HepG2 (cell line): ENCODE data around the gene TSPAN18. TPM values are rescaled to one million over a fixed set of nuclear protein-coding genes. Genes with fewer than 3 reads are reported as not detected.

Experiments
- ATAC-seq: fragments of 200-7000 bp; cut with Tn5 transposase; 3 replicates; pipeline ENCODE4 v1.9.1; 2020; ENCODE audit warnings: mild to moderate bottlenecking, moderate library complexity
- BruUV-seq: library from RNA; stranded (reverse); fragments of 400-500 nt; replicated peaks from 2 replicates; lab custom pipeline; 2021; lab: Mats Ljungman, UMichigan
- CTCF ChIA-PET: fragments of 300-600 bp; formaldehyde crosslinking; extraction: SDS; loops from one replicate; lab custom pipeline; 2021; ENCODE audit warnings: low total read pairs, inconsistent platforms, low intra/inter-chr PET ratio; lab: Yijun Ruan, JAX
- POLR2A ChIA-PET: fragments of 350-600 bp; sonication (Branson Sonifier 250); formaldehyde crosslinking; loops from one replicate; lab custom pipeline; 2020; ENCODE audit warnings: antibody characterized with exemption, inconsistent platforms; lab: Yijun Ruan, JAX
- DNase-seq: peaks from one replicate; pipeline ENCODE4 v3.0.0-alpha.2; 2015; ENCODE audit warnings: low spot score
- FAIRE-seq: peaks from 3 replicates; lab custom pipeline; 2011; peaks lifted over from hg19 to GRCh38; lab: Jason Lieb, UNC
- H2AFZ ChIP-seq: one replicate; pipeline ENCODE4 v1.6.1; 2011; ENCODE audit warnings: low read length, inconsistent platforms
- H3K27ac ChIP-seq: fragments of 300-600 bp; 3 replicates; pipeline ENCODE4 v1.8.0; 2011; ENCODE audit warnings: mixed run types, mild to moderate bottlenecking, mixed read lengths, low read length, inconsistent platforms; ENCODE audit not compliant: insufficient read depth; ENCODE audit errors: extremely low read length
- H3K27me3 ChIP-seq, 2 experiments: fragments of 200-600 bp in 1 of 2; 2 replicates in 1 of 2; 3 replicates in 1 of 2; pipeline versions ENCODE4 v1.6.0 to v1.8.0; 2011; ENCODE audit warnings: low read length in 2 of 2, mild to moderate bottlenecking in 2 of 2, moderate library complexity in 2 of 2, inconsistent platforms in 1 of 2; ENCODE audit not compliant: insufficient read depth in 2 of 2, control insufficient read depth in 1 of 2
- H3K36me3 ChIP-seq, 2 experiments: fragments of 200-600 bp in 1 of 2; replicated peaks in 1 of 2; 2 replicates in 1 of 2; 3 replicates in 1 of 2; pipeline versions ENCODE4 v1.5.1 to v1.8.0; 2011; ENCODE audit warnings: low read length in 2 of 2, inconsistent platforms in 1 of 2; ENCODE audit not compliant: insufficient read depth in 2 of 2, control insufficient read depth in 1 of 2
- H3K4me1 ChIP-seq: 2 replicates; pipeline ENCODE4 v1.5.1; 2012; ENCODE audit warnings: low read length, inconsistent platforms; ENCODE audit not compliant: insufficient read depth
- H3K4me2 ChIP-seq: 2 replicates; pipeline ENCODE4 v1.6.0; 2011; ENCODE audit warnings: low read depth, low read length, inconsistent platforms
- H3K4me3 ChIP-seq, 3 experiments: fragments of 200-600 bp in 1 of 3; sonication (generic), shearing (Covaris generic) in 1 of 3; replicated peaks in 1 of 3; 2 replicates each; pipeline ENCODE4 v1.5.1; 2011 to 2016; ENCODE audit warnings: low read length in 3 of 3, inconsistent platforms in 2 of 3, low read depth in 2 of 3, mild to moderate bottlenecking in 2 of 3, control low read depth in 1 of 3, mixed read lengths in 1 of 3; ENCODE audit not compliant: insufficient read depth in 1 of 3
- H3K79me2 ChIP-seq: one replicate; pipeline ENCODE4 v1.6.1; 2011; ENCODE audit warnings: low read length, inconsistent platforms; ENCODE audit not compliant: insufficient read depth
- H3K9ac ChIP-seq: 2 replicates; pipeline ENCODE4 v1.6.0; 2011; ENCODE audit warnings: mild to moderate bottlenecking, low read depth, low read length, inconsistent platforms; ENCODE audit not compliant: insufficient read depth
- H3K9me3 ChIP-seq: 2 replicates; pipeline ENCODE4 v1.5.1; 2012; ENCODE audit warnings: mild to moderate bottlenecking, low read length
- H4K20me1 ChIP-seq: 2 replicates; pipeline ENCODE4 v1.6.0; 2011; ENCODE audit warnings: inconsistent platforms, mild to moderate bottlenecking, low read length, moderate library complexity; ENCODE audit not compliant: insufficient read depth
- CERS6 ChIP-seq: sonication (generic); formaldehyde crosslinking; IDR thresholded peaks from 2 replicates; pipeline ENCODE4 v1.5.0; 2020; ENCODE audit warnings: missing genetic modification reagents
- FLYWCH1 ChIP-seq: sonication (generic); formaldehyde crosslinking; IDR thresholded peaks from 2 replicates; pipeline ENCODE4 v1.8.1; 2023; ENCODE audit warnings: mild to moderate bottlenecking, missing genetic modification reagents
- FOSL2 ChIP-seq: sonication (generic); formaldehyde crosslinking; IDR thresholded peaks from 2 replicates; pipeline ENCODE4 v1.4.0; 2020; ENCODE audit warnings: missing genetic modification reagents
- JUND ChIP-seq: sonication (generic); formaldehyde crosslinking; IDR thresholded peaks from 2 replicates; pipeline ENCODE4 v1.8.0; 2022; ENCODE audit warnings: mild to moderate bottlenecking, missing genetic modification reagents
- MIER2 ChIP-seq: IDR thresholded peaks from 2 replicates; pipeline ENCODE4 v1.6.1; 2016; ENCODE audit warnings: missing biosample characterization, missing genetic modification reagents
- NFATC3 ChIP-seq: sonication (generic); formaldehyde crosslinking; IDR thresholded peaks from 2 replicates; pipeline ENCODE4 v1.5.1; 2020; ENCODE audit warnings: mild to moderate bottlenecking, missing genetic modification reagents
- SETDB1 ChIP-seq: sonication (generic); formaldehyde crosslinking; IDR thresholded peaks from 2 replicates; pipeline ENCODE4 v1.5.1; 2020; ENCODE audit warnings: missing genetic modification reagents, mild to moderate bottlenecking, borderline replicate concordance
- ZBTB8A ChIP-seq: sonication (generic); formaldehyde crosslinking; IDR thresholded peaks from 2 replicates; pipeline ENCODE4 v1.4.0; 2020; ENCODE audit warnings: mild to moderate bottlenecking, low read depth, missing genetic modification reagents, borderline replicate concordance
- ZNF121 ChIP-seq: sonication (generic); formaldehyde crosslinking; IDR thresholded peaks from 2 replicates; pipeline ENCODE4 v1.5.0; 2020; ENCODE audit warnings: mild to moderate bottlenecking, missing genetic modification reagents
- ZNF773 ChIP-seq: sonication (generic); formaldehyde crosslinking; IDR thresholded peaks from 2 replicates; pipeline ENCODE4 v1.4.0; 2020; ENCODE audit warnings: missing genetic modification reagents, borderline replicate concordance
- WGBS: methylation state at CpG from one replicate; pipeline ENCODE4 v1.1.6; 2017; ENCODE audit warnings: low lambda C conversion rate; 5-methylcytosine and 5-hydroxymethylcytosine counted together
- in situ Hi-C: cut with HindIII; loops from 2 replicates; pipeline ENCODE4 v1.10.0; 2017; ENCODE audit warnings: low pct_unique_long_range_greater_than_20kb; ENCODE audit not compliant: extremely low pct_ligation_motif_present
- intact Hi-C: fragments of 100-400 bp; cut with micrococcal nuclease; formaldehyde crosslinking; loops from one replicate; pipeline ENCODE4 v1.10.0; 2022; ENCODE audit not compliant: unreplicated experiment
- polyA plus RNA-seq, 8 experiments: library from polyadenylated mRNA; depleted of rRNA in 3 of 8; stranded (reverse) in 7 of 8; unstranded in 1 of 8; fragments of >200 nt; fragmentation: Illumina TruSeq in 4 of 8; extraction: Trizol in 4 of 8; gene quantifications; 2 replicates each; pipeline versions ENCODE4 v1.2.1 to v1.2.3, GENCODE V29; 2011 to 2016; ENCODE audit warnings: low read depth in 4 of 8, missing spikeins in 1 of 8, mixed read lengths in 1 of 8; ENCODE audit not compliant: insufficient read depth in 1 of 8
- total RNA-seq, 5 experiments: library from RNA; depleted of rRNA; stranded (reverse); fragments of >200 nt; fragmentation: Illumina TruSeq; extraction: Trizol; gene quantifications; 2 replicates each; pipeline ENCODE4 v1.2.3, GENCODE V29; 2016; ENCODE audit warnings: low read depth in 1 of 5
- TF ChIP-seq, protein P1 (sequence below): IDR thresholded peaks from 2 replicates; pipeline ENCODE4 v1.6.1; 2016; ENCODE audit warnings: low read depth, missing genetic modification reagents, missing compliant biosample characterization

TSPAN18 gene
- total and polyA plus RNA-seq, 2 of the 13 experiments (the other 11 are each of a cell fraction or from before 2014, with no cell fraction given), result not detected

DNA sequence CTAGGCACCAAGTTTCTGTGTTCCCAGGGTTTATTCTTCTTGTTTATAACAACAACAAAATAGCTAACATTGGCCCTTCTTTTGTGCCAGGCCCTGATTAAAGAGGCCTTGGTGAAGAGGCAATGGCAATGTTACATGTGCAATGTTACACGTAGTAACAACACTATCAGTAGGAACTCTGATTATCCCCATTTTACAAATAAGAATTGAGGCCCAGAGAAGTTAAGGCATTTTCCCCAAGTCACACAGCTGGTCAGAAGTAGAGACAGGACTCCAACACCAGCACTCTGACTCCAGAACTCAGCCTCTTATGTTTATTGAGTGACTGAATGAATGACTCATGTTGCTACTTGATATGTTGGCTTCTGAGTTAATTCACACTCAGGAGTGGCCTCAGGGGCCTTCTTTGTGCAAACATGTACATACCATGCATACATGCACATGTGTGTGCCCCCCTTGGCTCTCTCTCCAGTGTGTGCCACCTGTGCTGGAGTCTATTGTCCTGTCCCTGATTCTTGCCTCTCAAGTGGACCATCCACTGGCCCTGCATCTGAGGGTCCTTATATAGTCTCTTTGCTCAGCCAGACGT is 125.5 kb downstream of the TSPAN18 start (continued):
- TF ChIP-seq CERS6, result no peak
- TF ChIP-seq MIER2 (CRISPR knock-in tag), result no peak
- TF ChIP-seq NFATC3, result no peak
- TF ChIP-seq FLYWCH1 (CRISPR knock-in tag), result no peak

DNA sequence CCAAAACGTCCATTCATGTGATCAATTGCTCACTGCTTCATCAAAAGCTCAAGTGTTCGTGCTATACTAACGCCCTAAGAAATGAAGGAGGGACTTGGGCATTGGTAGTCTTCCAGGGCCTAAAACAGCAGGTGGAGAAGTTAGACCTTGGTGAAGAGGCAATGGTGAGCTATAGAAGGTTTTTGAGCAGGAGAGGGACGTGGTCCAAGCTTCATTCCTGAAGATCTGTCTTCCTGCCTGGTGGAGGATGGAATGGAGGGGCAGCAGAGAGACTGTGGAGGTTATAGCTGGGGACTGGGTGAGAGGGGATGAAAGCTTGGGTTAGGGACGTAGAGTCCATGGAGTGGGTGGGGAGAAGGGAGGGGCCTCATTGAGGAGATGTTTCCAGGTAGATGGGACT is 126.2 kb downstream of the TSPAN18 start:
- Histone ChIP-seq H3K9me3 (no peaks in the 10 kb centered on the region), H3K4me2 (no peak overlapping the region), H4K20me1 (no peaks in the 10 kb centered on the region), H3K27me3 (peaks cover 3 to 7% of the 10 kb centered on the region in 2 experiments; a peak in 2 of 5 replicates), H3K36me3 (no peaks in the 10 kb centered on the region), H3K4me1 (no peaks in the 10 kb centered on the region), H3K27ac (no peak overlapping the region), H3K79me2 (no peaks in the 10 kb centered on the region), H2AFZ (no peak overlapping the region), H3K4me3 (no peak overlapping the region), H3K9ac (no peak overlapping the region)
- BruUV-seq, result no TSS peak
- intact Hi-C loops (no loop called here), in situ Hi-C loops (no loop called here)
- ATAC-seq (no peak), FAIRE-seq (no peak), DNase-seq (no peak)
- TF ChIP-seq FOSL2 (CRISPR knock-in tag) (no peak), JUND (CRISPR knock-in tag) (no peak), ZBTB8A (CRISPR knock-in tag) (no peak), ZNF121 (CRISPR knock-in tag) (no peak), ZNF773 (CRISPR knock-in tag) (no peak), SETDB1 (no peak)
- TF ChIP-seq, protein P1, sequence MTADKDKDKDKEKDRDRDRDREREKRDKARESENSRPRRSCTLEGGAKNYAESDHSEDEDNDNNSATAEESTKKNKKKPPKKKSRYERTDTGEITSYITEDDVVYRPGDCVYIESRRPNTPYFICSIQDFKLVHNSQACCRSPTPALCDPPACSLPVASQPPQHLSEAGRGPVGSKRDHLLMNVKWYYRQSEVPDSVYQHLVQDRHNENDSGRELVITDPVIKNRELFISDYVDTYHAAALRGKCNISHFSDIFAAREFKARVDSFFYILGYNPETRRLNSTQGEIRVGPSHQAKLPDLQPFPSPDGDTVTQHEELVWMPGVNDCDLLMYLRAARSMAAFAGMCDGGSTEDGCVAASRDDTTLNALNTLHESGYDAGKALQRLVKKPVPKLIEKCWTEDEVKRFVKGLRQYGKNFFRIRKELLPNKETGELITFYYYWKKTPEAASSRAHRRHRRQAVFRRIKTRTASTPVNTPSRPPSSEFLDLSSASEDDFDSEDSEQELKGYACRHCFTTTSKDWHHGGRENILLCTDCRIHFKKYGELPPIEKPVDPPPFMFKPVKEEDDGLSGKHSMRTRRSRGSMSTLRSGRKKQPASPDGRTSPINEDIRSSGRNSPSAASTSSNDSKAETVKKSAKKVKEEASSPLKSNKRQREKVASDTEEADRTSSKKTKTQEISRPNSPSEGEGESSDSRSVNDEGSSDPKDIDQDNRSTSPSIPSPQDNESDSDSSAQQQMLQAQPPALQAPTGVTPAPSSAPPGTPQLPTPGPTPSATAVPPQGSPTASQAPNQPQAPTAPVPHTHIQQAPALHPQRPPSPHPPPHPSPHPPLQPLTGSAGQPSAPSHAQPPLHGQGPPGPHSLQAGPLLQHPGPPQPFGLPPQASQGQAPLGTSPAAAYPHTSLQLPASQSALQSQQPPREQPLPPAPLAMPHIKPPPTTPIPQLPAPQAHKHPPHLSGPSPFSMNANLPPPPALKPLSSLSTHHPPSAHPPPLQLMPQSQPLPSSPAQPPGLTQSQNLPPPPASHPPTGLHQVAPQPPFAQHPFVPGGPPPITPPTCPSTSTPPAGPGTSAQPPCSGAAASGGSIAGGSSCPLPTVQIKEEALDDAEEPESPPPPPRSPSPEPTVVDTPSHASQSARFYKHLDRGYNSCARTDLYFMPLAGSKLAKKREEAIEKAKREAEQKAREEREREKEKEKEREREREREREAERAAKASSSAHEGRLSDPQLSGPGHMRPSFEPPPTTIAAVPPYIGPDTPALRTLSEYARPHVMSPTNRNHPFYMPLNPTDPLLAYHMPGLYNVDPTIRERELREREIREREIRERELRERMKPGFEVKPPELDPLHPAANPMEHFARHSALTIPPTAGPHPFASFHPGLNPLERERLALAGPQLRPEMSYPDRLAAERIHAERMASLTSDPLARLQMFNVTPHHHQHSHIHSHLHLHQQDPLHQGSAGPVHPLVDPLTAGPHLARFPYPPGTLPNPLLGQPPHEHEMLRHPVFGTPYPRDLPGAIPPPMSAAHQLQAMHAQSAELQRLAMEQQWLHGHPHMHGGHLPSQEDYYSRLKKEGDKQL (CRISPR knock-in tag), result no peak
- ChIA-PET POLR2A (no interaction called here), CTCF (no interaction called here)
- WGBS, result 13% methylated on average over 5 of the region's 5 CpGs
